Smooth muscle cell (in vitro differentiated cells): ENCODE data around the gene TAS2R16. TPM values are rescaled to one million over a fixed set of nuclear protein-coding genes. Genes with fewer than 3 reads are reported as not detected.

Experiments used
- DNase-seq: peaks from one replicate; lab custom pipeline; 2025; ENCODE audit not compliant: unreplicated experiment; lab: John Stamatoyannopoulos, UW
- H2AFZ ChIP-seq: fragments of 200-600 bp; sonication (generic); 2 replicates; pipeline ENCODE4 v1.6.0; 2016; ENCODE audit warnings: antibody characterized with exemption, low read depth, mild to moderate bottlenecking
- H3F3A ChIP-seq: fragments of 200-600 bp; sonication (generic); 2 replicates; pipeline ENCODE4 v1.6.0; 2017; ENCODE audit warnings: antibody characterized with exemption, low read depth
- H3K27ac ChIP-seq: fragments of 200-600 bp; sonication (generic); 2 replicates; pipeline ENCODE4 v1.5.1; 2016; ENCODE audit warnings: low read depth, mild to moderate bottlenecking
- H3K27me3 ChIP-seq: fragments of 200-600 bp; sonication (generic); 2 replicates; pipeline ENCODE4 v1.6.1; 2016; ENCODE audit warnings: low read depth, mild to moderate bottlenecking
- H3K36me3 ChIP-seq: fragments of 200-600 bp; sonication (generic); 2 replicates; pipeline ENCODE4 v1.5.1; 2016; ENCODE audit warnings: low read depth
- H3K4me1 ChIP-seq: fragments of 200-600 bp; sonication (generic); 2 replicates; pipeline ENCODE4 v1.5.1; 2016; ENCODE audit warnings: low read depth
- H3K4me2 ChIP-seq: fragments of 200-600 bp; sonication (generic); 2 replicates; pipeline ENCODE4 v1.6.0; 2016; ENCODE audit warnings: mild to moderate bottlenecking
- H3K4me3 ChIP-seq: fragments of 200-600 bp; sonication (generic); 2 replicates; pipeline ENCODE4 v1.5.1; 2016; ENCODE audit warnings: mild to moderate bottlenecking
- H3K79me2 ChIP-seq: fragments of 200-600 bp; sonication (generic); 2 replicates; pipeline ENCODE4 v1.6.0; 2016; ENCODE audit warnings: low read depth, mild to moderate bottlenecking
- H3K9ac ChIP-seq: fragments of 200-600 bp; sonication (generic); 2 replicates; pipeline ENCODE4 v1.6.0; 2016; ENCODE audit warnings: low read depth
- H3K9me3 ChIP-seq: fragments of 200-600 bp; sonication (generic); replicated peaks from 2 replicates; pipeline ENCODE4 v1.5.1; 2016; ENCODE audit warnings: low read depth
- H4K20me1 ChIP-seq: fragments of 200-600 bp; sonication (generic); 2 replicates; pipeline ENCODE4 v1.6.0; 2016; ENCODE audit warnings: low read depth
- whole genome bisulfite sequencing: methylation state at CpG from one replicate; pipeline ENCODE4 v1.1.7; 2016; ENCODE audit warnings: low lambda C conversion rate; 5-methylcytosine and 5-hydroxymethylcytosine counted together
- polyA plus RNA-seq: library from polyadenylated mRNA; unstranded; fragments of >200 nt; fragmentation: Nextera tagmentation; extraction: Ambion mirVana; gene quantifications from 2 replicates; pipeline ENCODE4 v1.2.1, GENCODE V29; 2016
- total RNA-seq: library from RNA; depleted of rRNA; stranded (reverse); fragments of >200 nt; gene quantifications from 2 replicates; pipeline ENCODE4 v1.2.3, GENCODE V29; 2014
- TF ChIP-seq, protein P1 (sequence below): fragments of 200-600 bp; sonication (generic); IDR thresholded peaks from 2 replicates; pipeline ENCODE4 v1.5.1; 2017; ENCODE audit warnings: borderline replicate concordance, mild to moderate bottlenecking, antibody characterized with exemption; ENCODE audit not compliant: insufficient read depth, poor library complexity, severe bottlenecking

Gene TAS2R16
- total and polyA plus RNA-seq, 2 experiments from 2014 or later, result not detected

DNA sequence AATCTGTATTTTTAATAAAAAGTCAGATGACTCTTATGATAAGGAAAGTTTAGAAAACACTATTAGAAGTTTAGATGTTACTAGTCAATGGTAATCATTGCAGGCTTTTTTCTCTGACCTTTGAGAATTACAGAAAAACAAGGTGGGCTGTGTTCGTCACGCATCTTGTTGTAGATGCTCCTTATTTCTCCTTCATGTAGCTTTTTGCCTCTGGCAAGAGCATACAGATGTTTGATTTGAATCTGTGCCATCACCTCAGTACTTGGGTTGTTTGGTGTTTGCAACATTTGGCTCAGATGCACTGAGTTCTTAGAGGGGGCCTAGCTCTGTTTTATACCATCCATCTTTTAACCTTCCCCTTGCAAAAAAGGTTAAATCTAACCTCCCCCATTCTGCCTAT is 11.5 kb downstream of the TAS2R16 start:
- Histone ChIP-seq H4K20me1 (no peaks in the 10 kb centered on the region), H3K4me2 (no peak overlapping the region), H3K27ac (no peak overlapping the region), H3K27me3 (no peaks in the 10 kb centered on the region), H3K9me3 (no peaks in the 10 kb centered on the region), H3K4me1 (peaks cover 9% of the 10 kb centered on the region), H3K9ac (no peak overlapping the region), H2AFZ (no peak overlapping the region), H3F3A (no peaks in the 10 kb centered on the region), H3K36me3 (no peaks in the 10 kb centered on the region), H3K4me3 (no peak overlapping the region), H3K79me2 (no peaks in the 10 kb centered on the region)
- WGBS, result 95% methylated on average over 2 of the region's 2 CpGs
- TF ChIP-seq, protein P1, sequence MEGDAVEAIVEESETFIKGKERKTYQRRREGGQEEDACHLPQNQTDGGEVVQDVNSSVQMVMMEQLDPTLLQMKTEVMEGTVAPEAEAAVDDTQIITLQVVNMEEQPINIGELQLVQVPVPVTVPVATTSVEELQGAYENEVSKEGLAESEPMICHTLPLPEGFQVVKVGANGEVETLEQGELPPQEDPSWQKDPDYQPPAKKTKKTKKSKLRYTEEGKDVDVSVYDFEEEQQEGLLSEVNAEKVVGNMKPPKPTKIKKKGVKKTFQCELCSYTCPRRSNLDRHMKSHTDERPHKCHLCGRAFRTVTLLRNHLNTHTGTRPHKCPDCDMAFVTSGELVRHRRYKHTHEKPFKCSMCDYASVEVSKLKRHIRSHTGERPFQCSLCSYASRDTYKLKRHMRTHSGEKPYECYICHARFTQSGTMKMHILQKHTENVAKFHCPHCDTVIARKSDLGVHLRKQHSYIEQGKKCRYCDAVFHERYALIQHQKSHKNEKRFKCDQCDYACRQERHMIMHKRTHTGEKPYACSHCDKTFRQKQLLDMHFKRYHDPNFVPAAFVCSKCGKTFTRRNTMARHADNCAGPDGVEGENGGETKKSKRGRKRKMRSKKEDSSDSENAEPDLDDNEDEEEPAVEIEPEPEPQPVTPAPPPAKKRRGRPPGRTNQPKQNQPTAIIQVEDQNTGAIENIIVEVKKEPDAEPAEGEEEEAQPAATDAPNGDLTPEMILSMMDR, result no peak
- DNase-seq, result no peak

DNA sequence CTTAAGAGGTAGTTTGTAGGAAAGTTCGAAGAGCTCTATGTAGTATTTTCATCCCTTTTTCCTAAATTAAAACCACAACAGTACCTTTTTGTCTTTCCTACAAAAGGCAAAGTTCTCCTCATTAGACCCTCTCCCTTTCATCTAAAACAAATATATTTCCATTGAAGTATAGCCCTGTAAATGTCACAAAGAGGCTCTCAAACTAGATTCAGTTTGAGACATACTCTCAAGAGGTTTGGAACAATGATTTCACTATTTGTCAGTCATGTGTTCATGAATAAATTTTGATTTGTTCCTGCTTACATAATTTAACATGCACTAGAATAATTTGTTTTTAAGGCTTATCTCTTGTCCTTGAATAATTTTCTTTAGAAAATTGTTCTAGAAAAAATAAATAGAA is 12.2 kb downstream of the TAS2R16 start:
- H3K36me3 ChIP-seq, result no peaks in the 10 kb centered on the region
- whole genome bisulfite sequencing, result 76% methylated on average over 1 of the region's 1 CpG
- no peaks in the 10 kb centered on the region for H3K27me3 ChIP-seq
- TF ChIP-seq, protein P1, result no peak
- no peak overlapping the region for H3K4me2 ChIP-seq
- no peaks in the 10 kb centered on the region for H3K9me3 ChIP-seq
- no peaks in the 10 kb centered on the region for H3K79me2 ChIP-seq
- H3F3A ChIP-seq, result no peaks in the 10 kb centered on the region
- H3K4me3 ChIP-seq, result no peak overlapping the region
- no peak overlapping the region for H3K27ac ChIP-seq
- H2AFZ ChIP-seq, result no peak overlapping the region
- peaks cover 9% of the 10 kb centered on the region for H3K4me1 ChIP-seq
- DNase-seq, result no peak
- no peaks in the 10 kb centered on the region for H4K20me1 ChIP-seq
- H3K9ac ChIP-seq, result no peak overlapping the region

DNA sequence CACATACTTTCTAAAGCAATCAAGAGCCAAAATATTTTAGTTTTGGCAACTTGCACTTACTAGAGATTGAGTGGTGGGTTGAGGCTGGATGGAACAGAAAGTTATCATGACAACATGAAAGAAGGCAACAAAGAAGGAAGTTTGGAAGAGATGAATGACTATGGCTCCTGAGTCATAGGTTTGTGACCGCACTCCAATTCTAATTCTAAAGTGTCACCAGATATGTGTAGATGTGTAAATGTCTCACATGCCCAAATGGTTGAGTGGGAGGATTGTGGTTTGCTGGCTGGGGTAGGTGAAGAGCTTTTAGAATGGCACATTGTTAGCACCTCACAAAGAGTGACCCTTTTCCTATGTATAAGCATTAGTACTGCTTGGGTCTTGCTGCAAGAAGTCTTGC is 20.2 kb downstream of the TAS2R16 start:
- Histone ChIP-seq H2AFZ (no peak overlapping the region), H3K27ac (no peak overlapping the region), H3K27me3 (no peaks in the 10 kb centered on the region), H4K20me1 (no peaks in the 10 kb centered on the region), H3K4me3 (no peak overlapping the region), H3K4me2 (no peak overlapping the region), H3K79me2 (no peaks in the 10 kb centered on the region), H3K9me3 (no peaks in the 10 kb centered on the region), H3K4me1 (no peaks in the 10 kb centered on the region), H3F3A (no peaks in the 10 kb centered on the region), H3K36me3 (no peaks in the 10 kb centered on the region), H3K9ac (no peak overlapping the region)
- WGBS, result 76% methylated on average over 1 of the region's 1 CpG
- TF ChIP-seq, protein P1, result no peak
- DNase-seq, result no peak

DNA sequence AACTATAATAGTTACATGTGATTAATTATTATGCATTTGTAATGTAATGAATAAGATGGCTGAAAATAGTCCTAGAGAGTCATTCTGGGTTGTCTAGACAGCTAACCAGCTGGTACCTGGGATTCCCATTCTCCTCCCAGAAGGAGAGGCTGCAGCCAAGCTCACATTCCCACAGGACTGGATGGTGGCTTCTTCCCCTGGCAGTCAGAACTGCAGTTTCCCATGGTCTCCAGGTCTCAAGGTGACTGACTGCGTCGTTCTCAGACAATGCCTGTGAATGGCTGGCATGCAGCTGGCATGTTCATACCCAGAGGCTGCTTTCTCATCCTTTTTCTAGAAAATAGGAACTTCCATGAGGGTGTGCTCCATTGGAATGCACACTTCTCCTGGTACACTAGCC is 21.3 kb downstream of the TAS2R16 start:
- no peaks in the 10 kb centered on the region for H3K36me3 ChIP-seq
- no peak overlapping the region for H3K27ac ChIP-seq
- H3K9ac ChIP-seq, result no peak overlapping the region
- TF ChIP-seq, protein P1, result no peak
- H3K79me2 ChIP-seq, result no peaks in the 10 kb centered on the region
- H3K4me2 ChIP-seq, result no peak overlapping the region
- H3K9me3 ChIP-seq, result no peaks in the 10 kb centered on the region
- H3F3A ChIP-seq, result no peaks in the 10 kb centered on the region
- H3K4me3 ChIP-seq, result no peak overlapping the region
- no peaks in the 10 kb centered on the region for H3K4me1 ChIP-seq
- H4K20me1 ChIP-seq, result no peaks in the 10 kb centered on the region
- no peak for DNase-seq
- 80% methylated on average over 2 of the region's 2 CpGs for WGBS
- no peak overlapping the region for H2AFZ ChIP-seq
- H3K27me3 ChIP-seq, result no peaks in the 10 kb centered on the region
